ENCODE measurements around the gene ATP8B4.

The ATP8B4 gene

DNA sequence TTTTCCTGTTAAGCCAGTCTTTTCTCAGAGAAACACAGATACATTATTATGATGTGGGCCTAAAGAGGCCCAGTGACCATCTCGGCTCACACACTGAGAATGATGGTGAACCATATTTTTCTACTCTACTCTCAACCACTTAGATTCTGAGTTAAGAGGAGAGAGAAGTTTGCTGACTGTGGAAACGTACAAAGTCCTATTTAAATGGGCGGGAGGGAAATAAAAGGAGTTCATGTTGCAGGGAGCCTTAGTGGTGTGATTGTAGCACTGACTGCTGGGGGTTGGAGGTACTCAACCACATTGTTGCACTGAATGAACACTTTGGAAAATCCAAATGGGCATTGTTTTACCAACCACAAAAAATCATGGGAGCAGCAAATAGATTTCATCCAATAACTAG lies 51.0 kb downstream of the ATP8B4 start:
- no peak for TF ChIP-seq RARB (CRISPR knock-in tag; IDR thresholded peaks at IDR 0.05)
- TF ChIP-seq ARNTL (CRISPR knock-in tag; IDR thresholded peaks at IDR 0.05; ENCODE audit: borderline replicate concordance, low read depth) = no peak
- TF ChIP-seq, protein P1, sequence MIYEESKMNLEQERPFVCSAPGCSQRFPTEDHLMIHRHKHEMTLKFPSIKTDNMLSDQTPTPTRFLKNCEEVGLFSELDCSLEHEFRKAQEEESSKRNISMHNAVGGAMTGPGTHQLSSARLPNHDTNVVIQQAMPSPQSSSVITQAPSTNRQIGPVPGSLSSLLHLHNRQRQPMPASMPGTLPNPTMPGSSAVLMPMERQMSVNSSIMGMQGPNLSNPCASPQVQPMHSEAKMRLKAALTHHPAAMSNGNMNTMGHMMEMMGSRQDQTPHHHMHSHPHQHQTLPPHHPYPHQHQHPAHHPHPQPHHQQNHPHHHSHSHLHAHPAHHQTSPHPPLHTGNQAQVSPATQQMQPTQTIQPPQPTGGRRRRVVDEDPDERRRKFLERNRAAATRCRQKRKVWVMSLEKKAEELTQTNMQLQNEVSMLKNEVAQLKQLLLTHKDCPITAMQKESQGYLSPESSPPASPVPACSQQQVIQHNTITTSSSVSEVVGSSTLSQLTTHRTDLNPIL (CRISPR knock-in tag; IDR thresholded peaks at IDR 0.05; ENCODE audit: low read depth) = no peak
- TF ChIP-seq BACH2 (CRISPR knock-in tag; IDR thresholded peaks at IDR 0.05; ENCODE audit: borderline replicate concordance) = no peak
- TF ChIP-seq GLIS3 (CRISPR knock-in tag; IDR thresholded peaks at IDR 0.05) = no peak
- no peak for TF ChIP-seq ISL1 (CRISPR knock-in tag; IDR thresholded peaks at IDR 0.05)
- TF ChIP-seq CSDC2 (CRISPR knock-in tag; IDR thresholded peaks at IDR 0.05) = no peak
- TF ChIP-seq ESRRG (CRISPR knock-in tag; IDR thresholded peaks at IDR 0.05) = no peak
- no peak for TF ChIP-seq PPARA (CRISPR knock-in tag; IDR thresholded peaks at IDR 0.05; ENCODE audit: borderline replicate concordance)
- TF ChIP-seq OSR1 (CRISPR knock-in tag; IDR thresholded peaks at IDR 0.05) = no peak
- TF ChIP-seq ZNF8 (CRISPR knock-in tag; IDR thresholded peaks at IDR 0.05) = no peak
- TF ChIP-seq, protein P2, sequence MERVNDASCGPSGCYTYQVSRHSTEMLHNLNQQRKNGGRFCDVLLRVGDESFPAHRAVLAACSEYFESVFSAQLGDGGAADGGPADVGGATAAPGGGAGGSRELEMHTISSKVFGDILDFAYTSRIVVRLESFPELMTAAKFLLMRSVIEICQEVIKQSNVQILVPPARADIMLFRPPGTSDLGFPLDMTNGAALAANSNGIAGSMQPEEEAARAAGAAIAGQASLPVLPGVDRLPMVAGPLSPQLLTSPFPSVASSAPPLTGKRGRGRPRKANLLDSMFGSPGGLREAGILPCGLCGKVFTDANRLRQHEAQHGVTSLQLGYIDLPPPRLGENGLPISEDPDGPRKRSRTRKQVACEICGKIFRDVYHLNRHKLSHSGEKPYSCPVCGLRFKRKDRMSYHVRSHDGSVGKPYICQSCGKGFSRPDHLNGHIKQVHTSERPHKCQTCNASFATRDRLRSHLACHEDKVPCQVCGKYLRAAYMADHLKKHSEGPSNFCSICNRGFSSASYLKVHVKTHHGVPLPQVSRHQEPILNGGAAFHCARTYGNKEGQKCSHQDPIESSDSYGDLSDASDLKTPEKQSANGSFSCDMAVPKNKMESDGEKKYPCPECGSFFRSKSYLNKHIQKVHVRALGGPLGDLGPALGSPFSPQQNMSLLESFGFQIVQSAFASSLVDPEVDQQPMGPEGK (CRISPR knock-in tag; IDR thresholded peaks at IDR 0.05; ENCODE audit: borderline replicate concordance) = no peak
- TF ChIP-seq ZC3H10 (CRISPR knock-in tag; IDR thresholded peaks at IDR 0.05) = no peak
- TF ChIP-seq, protein P3, sequence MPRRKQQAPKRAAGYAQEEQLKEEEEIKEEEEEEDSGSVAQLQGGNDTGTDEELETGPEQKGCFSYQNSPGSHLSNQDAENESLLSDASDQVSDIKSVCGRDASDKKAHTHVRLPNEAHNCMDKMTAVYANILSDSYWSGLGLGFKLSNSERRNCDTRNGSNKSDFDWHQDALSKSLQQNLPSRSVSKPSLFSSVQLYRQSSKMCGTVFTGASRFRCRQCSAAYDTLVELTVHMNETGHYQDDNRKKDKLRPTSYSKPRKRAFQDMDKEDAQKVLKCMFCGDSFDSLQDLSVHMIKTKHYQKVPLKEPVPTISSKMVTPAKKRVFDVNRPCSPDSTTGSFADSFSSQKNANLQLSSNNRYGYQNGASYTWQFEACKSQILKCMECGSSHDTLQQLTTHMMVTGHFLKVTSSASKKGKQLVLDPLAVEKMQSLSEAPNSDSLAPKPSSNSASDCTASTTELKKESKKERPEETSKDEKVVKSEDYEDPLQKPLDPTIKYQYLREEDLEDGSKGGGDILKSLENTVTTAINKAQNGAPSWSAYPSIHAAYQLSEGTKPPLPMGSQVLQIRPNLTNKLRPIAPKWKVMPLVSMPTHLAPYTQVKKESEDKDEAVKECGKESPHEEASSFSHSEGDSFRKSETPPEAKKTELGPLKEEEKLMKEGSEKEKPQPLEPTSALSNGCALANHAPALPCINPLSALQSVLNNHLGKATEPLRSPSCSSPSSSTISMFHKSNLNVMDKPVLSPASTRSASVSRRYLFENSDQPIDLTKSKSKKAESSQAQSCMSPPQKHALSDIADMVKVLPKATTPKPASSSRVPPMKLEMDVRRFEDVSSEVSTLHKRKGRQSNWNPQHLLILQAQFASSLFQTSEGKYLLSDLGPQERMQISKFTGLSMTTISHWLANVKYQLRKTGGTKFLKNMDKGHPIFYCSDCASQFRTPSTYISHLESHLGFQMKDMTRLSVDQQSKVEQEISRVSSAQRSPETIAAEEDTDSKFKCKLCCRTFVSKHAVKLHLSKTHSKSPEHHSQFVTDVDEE (CRISPR knock-in tag; IDR thresholded peaks at IDR 0.05) = no peak
- no peak for TF ChIP-seq SNAI2 (CRISPR knock-in tag; IDR thresholded peaks at IDR 0.05)
- no peak for TF ChIP-seq ZNF70 (CRISPR knock-in tag; IDR thresholded peaks at IDR 0.05)
- TF ChIP-seq TOX (CRISPR knock-in tag; IDR thresholded peaks at IDR 0.05; ENCODE audit: borderline replicate concordance) = no peak
- no peak for TF ChIP-seq TCF4 (CRISPR knock-in tag; IDR thresholded peaks at IDR 0.05; ENCODE audit: borderline replicate concordance)
- no peak for TF ChIP-seq ZFP30 (CRISPR knock-in tag; IDR thresholded peaks at IDR 0.05)
- TF ChIP-seq ZFP3 (CRISPR knock-in tag; IDR thresholded peaks at IDR 0.05) = no peak

DNA sequence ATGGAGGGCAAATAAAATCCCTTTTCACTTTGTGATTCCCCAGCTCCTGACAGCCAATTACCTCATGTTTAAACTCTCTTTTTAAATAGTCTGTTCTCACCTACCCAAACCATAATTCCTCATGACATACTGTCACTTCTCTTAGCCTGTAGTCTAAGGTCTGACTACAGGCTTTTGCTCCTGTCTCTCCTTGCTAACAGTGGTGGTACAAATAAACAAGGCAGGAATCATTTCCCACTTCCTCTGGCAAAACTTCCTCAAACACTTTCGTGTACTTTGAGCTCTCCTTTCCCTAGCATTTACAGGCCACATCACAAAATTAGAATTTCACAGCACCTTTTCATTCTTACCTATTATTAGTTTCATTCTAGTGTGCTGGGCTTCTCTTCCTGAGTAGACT lies 51.8 kb downstream of the ATP8B4 start:
- no peak for ATAC-seq
- TF ChIP-seq, protein P2 (CRISPR knock-in tag; IDR thresholded peaks at IDR 0.05; ENCODE audit: borderline replicate concordance) = no peak
- TF ChIP-seq ZFP30 (CRISPR knock-in tag; IDR thresholded peaks at IDR 0.05) (no peak), ZFP3 (CRISPR knock-in tag; IDR thresholded peaks at IDR 0.05) (no peak)
- TF ChIP-seq, protein P1 (CRISPR knock-in tag; IDR thresholded peaks at IDR 0.05; ENCODE audit: low read depth) = no peak

More for the DNA sequence above, 51.0 kb downstream of the ATP8B4 start:
- ATAC-seq = no peak

DNA sequence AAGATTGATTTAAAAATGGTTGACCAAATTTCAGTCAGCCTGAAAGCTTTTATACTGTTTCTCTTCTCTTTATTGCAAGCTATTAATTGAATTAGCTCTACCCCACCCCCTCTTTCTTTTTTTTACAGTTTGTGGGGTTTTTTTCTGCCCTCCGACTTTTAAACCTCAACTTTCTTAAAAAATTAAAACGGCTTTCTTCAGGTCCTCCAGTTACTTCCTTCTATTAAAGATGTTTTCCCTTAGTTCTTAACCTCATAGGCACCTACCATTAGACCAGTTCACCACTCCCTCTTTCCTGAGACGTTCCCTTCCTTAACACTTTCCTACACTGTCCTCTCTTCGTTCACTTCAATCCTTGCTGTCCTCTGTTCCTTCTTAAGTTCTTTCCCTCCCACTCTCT lies 52.4 kb downstream of the ATP8B4 start:
- TF ChIP-seq TOX (CRISPR knock-in tag; IDR thresholded peaks at IDR 0.05; ENCODE audit: borderline replicate concordance) (no peak), ZNF8 (CRISPR knock-in tag; IDR thresholded peaks at IDR 0.05) (no peak), BACH2 (CRISPR knock-in tag; IDR thresholded peaks at IDR 0.05; ENCODE audit: borderline replicate concordance) (no peak), ARNTL (CRISPR knock-in tag; IDR thresholded peaks at IDR 0.05; ENCODE audit: borderline replicate concordance, low read depth) (no peak), TCF4 (CRISPR knock-in tag; IDR thresholded peaks at IDR 0.05; ENCODE audit: borderline replicate concordance) (no peak)
- TF ChIP-seq, protein P2 (CRISPR knock-in tag; IDR thresholded peaks at IDR 0.05; ENCODE audit: borderline replicate concordance) = no peak
- TF ChIP-seq, protein P4, sequence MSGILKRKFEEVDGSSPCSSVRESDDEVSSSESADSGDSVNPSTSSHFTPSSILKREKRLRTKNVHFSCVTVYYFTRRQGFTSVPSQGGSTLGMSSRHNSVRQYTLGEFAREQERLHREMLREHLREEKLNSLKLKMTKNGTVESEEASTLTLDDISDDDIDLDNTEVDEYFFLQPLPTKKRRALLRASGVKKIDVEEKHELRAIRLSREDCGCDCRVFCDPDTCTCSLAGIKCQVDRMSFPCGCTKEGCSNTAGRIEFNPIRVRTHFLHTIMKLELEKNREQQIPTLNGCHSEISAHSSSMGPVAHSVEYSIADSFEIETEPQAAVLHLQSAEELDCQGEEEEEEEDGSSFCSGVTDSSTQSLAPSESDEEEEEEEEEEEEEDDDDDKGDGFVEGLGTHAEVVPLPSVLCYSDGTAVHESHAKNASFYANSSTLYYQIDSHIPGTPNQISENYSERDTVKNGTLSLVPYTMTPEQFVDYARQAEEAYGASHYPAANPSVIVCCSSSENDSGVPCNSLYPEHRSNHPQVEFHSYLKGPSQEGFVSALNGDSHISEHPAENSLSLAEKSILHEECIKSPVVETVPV (CRISPR knock-in tag; IDR thresholded peaks at IDR 0.05) = no peak
- no peak for ATAC-seq
